IMR-90 (cell line): Measurements from ENCODE around the gene TOR2A. TPM values are rescaled to one million over a fixed set of nuclear protein-coding genes. Genes with fewer than 3 reads are reported as not detected.

Experiments used
- ATAC-seq: fragments of 200-7000 bp; cut with Tn5 transposase; 2 replicates; pipeline ENCODE4 v1.9.1; 2020; ENCODE audit warnings: low read depth, mild to moderate bottlenecking, moderate library complexity
- BruUV-seq: library from RNA; stranded (reverse); fragments of 400-500 nt; replicated peaks from 2 replicates; lab custom pipeline; 2021; lab: Mats Ljungman, UMichigan
- CTCF ChIA-PET: fragments of 300-600 bp; formaldehyde crosslinking; extraction: SDS; loops from one replicate; lab custom pipeline; 2021; ENCODE audit warnings: antibody characterized with exemption; lab: Yijun Ruan, JAX
- POLR2A ChIA-PET: fragments of 300-600 bp; sonication (Branson Sonifier 250); formaldehyde crosslinking; loops from one replicate; lab custom pipeline; 2022; ENCODE audit warnings: antibody characterized with exemption; ENCODE audit not compliant: unreplicated experiment; lab: Charles Lee
- DNase-seq: peaks from one replicate; pipeline ENCODE4 v3.0.0; 2013
- H2AFZ ChIP-seq: replicated peaks from 2 replicates; pipeline ENCODE3; 2013; ENCODE audit warnings: low read length, mild to moderate bottlenecking; ENCODE audit not compliant: poor library complexity
- H2AK5ac ChIP-seq: 2 replicates; pipeline ENCODE4 v1.6.1; 2013; ENCODE audit warnings: low read depth, low read length, inconsistent platforms
- H2AK9ac ChIP-seq: replicated peaks from 2 replicates; pipeline ENCODE3; 2013; ENCODE audit warnings: mild to moderate bottlenecking, low read depth, low read length, moderate library complexity; ENCODE audit not compliant: poor library complexity
- H2BK120ac ChIP-seq: 2 replicates; pipeline ENCODE4 v1.6.1; 2013; ENCODE audit warnings: low read depth, low read length, inconsistent platforms
- H2BK15ac ChIP-seq: 3 replicates; pipeline ENCODE4 v1.6.1; 2013; ENCODE audit warnings: low read depth, low read length, inconsistent platforms
- H2BK20ac ChIP-seq: 2 replicates; pipeline ENCODE4 v1.6.1; 2013; ENCODE audit warnings: low read depth, mild to moderate bottlenecking, inconsistent platforms, low read length, moderate library complexity
- H2BK5ac ChIP-seq: 2 replicates; pipeline ENCODE4 v1.6.1; 2013; ENCODE audit warnings: mild to moderate bottlenecking, low read depth, low read length, inconsistent platforms; ENCODE audit not compliant: poor library complexity, severe bottlenecking
- H3K14ac ChIP-seq: replicated peaks from 2 replicates; pipeline ENCODE4 v1.6.1; 2013; ENCODE audit warnings: low read depth, low read length, inconsistent platforms
- H3K18ac ChIP-seq: 2 replicates; pipeline ENCODE4 v1.6.1; 2013; ENCODE audit warnings: low read depth, low read length, control low read depth
- H3K23ac ChIP-seq: 2 replicates; pipeline ENCODE4 v1.6.1; 2013; ENCODE audit warnings: low read depth, low read length, inconsistent platforms
- H3K27ac ChIP-seq: 2 replicates; pipeline ENCODE4 v1.5.1; 2013; ENCODE audit warnings: mild to moderate bottlenecking, control low read depth, low read length; ENCODE audit not compliant: insufficient read depth
- H3K27me3 ChIP-seq: 2 replicates; pipeline ENCODE4 v1.6.1; 2013; ENCODE audit warnings: low read length; ENCODE audit not compliant: control insufficient read depth, insufficient read depth
- H3K36me3 ChIP-seq: 2 replicates; pipeline ENCODE4 v1.6.1; 2013; ENCODE audit warnings: low read length, mixed read lengths; ENCODE audit not compliant: control insufficient read depth, insufficient read depth
- H3K4ac ChIP-seq: 2 replicates; pipeline ENCODE4 v1.6.1; 2013; ENCODE audit warnings: low read depth, low read length, inconsistent platforms
- H3K4me1 ChIP-seq: 2 replicates; pipeline ENCODE4 v1.6.1; 2013; ENCODE audit warnings: low read length, mixed read lengths; ENCODE audit not compliant: control insufficient read depth, insufficient read depth
- H3K4me2 ChIP-seq: 2 replicates; pipeline ENCODE4 v1.6.1; 2013; ENCODE audit warnings: low read depth, mild to moderate bottlenecking, control low read depth, low read length, moderate library complexity
- H3K4me3 ChIP-seq: 2 replicates; pipeline ENCODE4 v1.5.1; 2013; ENCODE audit warnings: low read depth, mild to moderate bottlenecking, control low read depth, low read length, moderate library complexity; ENCODE audit not compliant: insufficient read depth
- H3K56ac ChIP-seq: 2 replicates; pipeline ENCODE4 v1.6.1; 2013; ENCODE audit warnings: low read length, inconsistent platforms; ENCODE audit not compliant: insufficient read depth; ENCODE audit errors: extremely low read depth
- H3K79me1 ChIP-seq, 2 experiments: 2 replicates each; pipeline ENCODE4 v1.6.1; 2013; ENCODE audit warnings: low read length in 2 of 2, inconsistent platforms in 1 of 2, low read depth in 1 of 2
- H3K9ac ChIP-seq: 2 replicates; pipeline ENCODE4 v1.6.1; 2013; ENCODE audit warnings: low read depth, low read length, control low read depth
- H3K9me1 ChIP-seq: 2 replicates; pipeline ENCODE4 v1.6.1; 2013; ENCODE audit warnings: low read length, inconsistent platforms; ENCODE audit not compliant: insufficient read depth
- H3K9me3 ChIP-seq: 2 replicates; pipeline ENCODE4 v1.6.1; 2013; ENCODE audit warnings: low read length; ENCODE audit not compliant: control insufficient read depth, insufficient read depth
- H4K20me1 ChIP-seq: 2 replicates; pipeline ENCODE4 v1.6.1; 2013; ENCODE audit warnings: low read length, inconsistent platforms; ENCODE audit not compliant: insufficient read depth
- H4K5ac ChIP-seq: 2 replicates; pipeline ENCODE4 v1.6.1; 2013; ENCODE audit warnings: mild to moderate bottlenecking, low read depth, low read length, control low read depth
- H4K8ac ChIP-seq, 2 experiments: 2 replicates each; pipeline ENCODE4 v1.6.1; 2013; ENCODE audit warnings: low read depth in 2 of 2, low read length in 2 of 2, control low read depth in 1 of 2, inconsistent platforms in 1 of 2
- H4K91ac ChIP-seq: 2 replicates; pipeline ENCODE4 v1.6.1; 2013; ENCODE audit warnings: low read depth, low read length, inconsistent platforms; ENCODE audit not compliant: insufficient read depth
- BHLHE40 ChIP-seq: fragments of 150-350 bp; IDR thresholded peaks from 2 replicates; pipeline ENCODE4 v1.6.1; 2016; ENCODE audit warnings: mild to moderate bottlenecking, low read depth, low read length
- CEBPB ChIP-seq: IDR thresholded peaks from 2 replicates; pipeline ENCODE4 v1.6.1; 2012; ENCODE audit warnings: low read depth, low read length, improper control_type of control experiment
- CHD1 ChIP-seq: IDR thresholded peaks from 2 replicates; pipeline ENCODE4 v1.6.1; 2012; ENCODE audit warnings: low read depth, low read length, improper control_type of control experiment
- FOS ChIP-seq: fragments of 150-350 bp; IDR thresholded peaks from 2 replicates; pipeline ENCODE4 v1.6.1; 2016; ENCODE audit warnings: low read depth, low read length
- MAFK ChIP-seq: IDR thresholded peaks from 2 replicates; pipeline ENCODE4 v1.6.1; 2012; ENCODE audit warnings: low read depth, low read length, improper control_type of control experiment
- MAZ ChIP-seq: IDR thresholded peaks from 2 replicates; pipeline ENCODE4 v1.6.1; 2012; ENCODE audit warnings: low read depth, mild to moderate bottlenecking, low read length, improper control_type of control experiment, moderate library complexity, borderline replicate concordance
- MXI1 ChIP-seq: IDR thresholded peaks from 2 replicates; pipeline ENCODE4 v1.6.1; 2012; ENCODE audit warnings: low read depth, mild to moderate bottlenecking, low read length, moderate library complexity, borderline replicate concordance
- NFE2L2 ChIP-seq: fragments of 150-350 bp; IDR thresholded peaks from 2 replicates; pipeline ENCODE4 v1.6.1; 2016; ENCODE audit warnings: low read depth, mild to moderate bottlenecking, low read length
- POLR2A ChIP-seq: IDR thresholded peaks from 2 replicates; pipeline ENCODE4 v1.6.1; 2012; ENCODE audit warnings: mild to moderate bottlenecking, low read depth, low read length
- RAD21 ChIP-seq: IDR thresholded peaks from 2 replicates; pipeline ENCODE4 v1.6.1; 2012; ENCODE audit warnings: low read length, improper control_type of control experiment
- RCOR1 ChIP-seq: IDR thresholded peaks from 2 replicates; pipeline ENCODE4 v1.6.1; 2012; ENCODE audit warnings: mild to moderate bottlenecking, low read length, improper control_type of control experiment; ENCODE audit not compliant: insufficient replicate concordance
- RFX5 ChIP-seq: IDR thresholded peaks from 2 replicates; pipeline ENCODE4 v1.8.0; 2012; ENCODE audit warnings: low read depth, mild to moderate bottlenecking, low read length, moderate library complexity
- SMC3 ChIP-seq: fragments of 150-350 bp; IDR thresholded peaks from 2 replicates; pipeline ENCODE4 v1.6.1; 2016; ENCODE audit warnings: low read depth, mild to moderate bottlenecking, antibody characterized with exemption, low read length, moderate library complexity
- WGBS, 2 experiments: methylation state at CpG; one replicate each; pipeline versions ENCODE4 v1.1.5 to v1.1.7; 2013; ENCODE audit warnings: missing lambda C conversion rate in 2 of 2; ENCODE audit not compliant: insufficient read length in 1 of 2; ENCODE audit errors: extremely low coverage in 2 of 2; 5-methylcytosine and 5-hydroxymethylcytosine counted together
- dilution Hi-C: fragments of 300-500 bp; cut with HindIII; formaldehyde crosslinking; loops from one replicate; pipeline ENCODE4 v1.14.3; 2018; ENCODE audit warnings: low sequenced_read_pairs; ENCODE audit not compliant: unreplicated experiment
- in situ Hi-C: fragments of 300-500 bp; cut with MboI; formaldehyde crosslinking; loops from 3 replicates; pipeline ENCODE4 v1.14.3; 2019; ENCODE audit warnings: low sequenced_read_pairs, inconsistent platforms, mixed read lengths
- intact Hi-C: fragments of 100-400 bp; cut with micrococcal nuclease; formaldehyde crosslinking; loops from 2 replicates; pipeline ENCODE4 v1.10.0; 2022
- polyA plus RNA-seq, 3 experiments: library from polyadenylated mRNA; depleted of rRNA; stranded (reverse); fragments of >200 nt; gene quantifications; 2 replicates each; pipeline ENCODE4 v1.2.3, GENCODE V29; 2012; ENCODE audit warnings: low replicate concordance in 1 of 3
- total RNA-seq: library from RNA; depleted of rRNA; stranded (reverse); fragments of >200 nt; gene quantifications from 2 replicates; pipeline ENCODE4 v1.2.3, GENCODE V29; 2012
- TF ChIP-seq, protein P1 (sequence below): conservative IDR thresholded peaks from 2 replicates; pipeline ENCODE4 v1.5.1; 2012; ENCODE audit warnings: mild to moderate bottlenecking, low read depth, low read length, improper control_type of control experiment
- TF ChIP-seq, protein P2 (sequence below): fragments of 150-350 bp; IDR thresholded peaks from 2 replicates; pipeline ENCODE4 v1.6.1; 2017; ENCODE audit warnings: mild to moderate bottlenecking, antibody characterized with exemption, low read length, low read depth
- TF ChIP-seq, protein P3 (sequence below): fragments of 150-350 bp; IDR thresholded peaks from 2 replicates; pipeline ENCODE4 v1.6.1; 2016; ENCODE audit warnings: low read depth, mild to moderate bottlenecking, low read length, moderate library complexity, borderline replicate concordance

Gene TOR2A
- total and polyA plus RNA-seq, 2 of the 4 experiments (the other 2 are of a cell fraction): 0.90 to 12.5 TPM

GRCh38 chr9:127703289-127703946, 31.7 kb downstream of the TOR2A start:
- no peak overlapping the region for H3K14ac ChIP-seq
- H3K56ac ChIP-seq: no peak overlapping the region
- H3K23ac ChIP-seq: no peak overlapping the region
- H2BK20ac ChIP-seq: no peak overlapping the region
- CTCF ChIA-PET: interaction anchor here (1.5 kb wide), 1 partner anchor 31 kb away, joined by 5 read pairs; the partner anchor contains the start of gene TOR2A
- no peak overlapping the region for H2BK5ac ChIP-seq
- no peaks in the 10 kb centered on the region; the same call in none of the 2 replicates for H3K9me1 ChIP-seq
- H2BK15ac ChIP-seq: no peak overlapping the region
- no peaks in the 10 kb centered on the region for H3K9me3 ChIP-seq
- no peaks in the 10 kb centered on the region for H3K36me3 ChIP-seq
- intact Hi-C loops (no loop called here), in situ Hi-C loops (no loop called here), dilution Hi-C loops (no loop called here)
- H3K27me3 ChIP-seq: no peaks in the 10 kb centered on the region; the same call in 1 of the 2 replicates
- BruUV-seq: no TSS peak
- H3K9ac ChIP-seq: no peak overlapping the region
- POLR2A ChIA-PET: no interaction called here
- H4K20me1 ChIP-seq: no peaks in the 10 kb centered on the region
- WGBS, 2 experiments: 50% methylated on average over 1 of the region's 9 CpGs; no CpG with 5 or more reads in 1 of the 2 experiments
- no peak overlapping the region for H4K8ac ChIP-seq
- no peak overlapping the region for H2AK9ac ChIP-seq
- H3K4me1 ChIP-seq: no peaks in the 10 kb centered on the region
- no peak overlapping the region for H3K27ac ChIP-seq
- ATAC-seq (no peak), DNase-seq (no peak)
- no peak overlapping the region for H3K4ac ChIP-seq
- no peak overlapping the region for H3K4me3 ChIP-seq
- no peak overlapping the region for H3K4me2 ChIP-seq
- H2BK120ac ChIP-seq: no peak overlapping the region
- no peak overlapping the region for H3K18ac ChIP-seq
- no peak overlapping the region for H2AK5ac ChIP-seq
- H4K91ac ChIP-seq: no peak overlapping the region
- no peak overlapping the region for H4K5ac ChIP-seq
- no peak overlapping the region for H2AFZ ChIP-seq
- no peak for TF ChIP-seq POLR2A
- no peak for TF ChIP-seq MXI1
- no peak for TF ChIP-seq MAFK
- no peak for TF ChIP-seq MAZ
- TF ChIP-seq, protein P1, sequence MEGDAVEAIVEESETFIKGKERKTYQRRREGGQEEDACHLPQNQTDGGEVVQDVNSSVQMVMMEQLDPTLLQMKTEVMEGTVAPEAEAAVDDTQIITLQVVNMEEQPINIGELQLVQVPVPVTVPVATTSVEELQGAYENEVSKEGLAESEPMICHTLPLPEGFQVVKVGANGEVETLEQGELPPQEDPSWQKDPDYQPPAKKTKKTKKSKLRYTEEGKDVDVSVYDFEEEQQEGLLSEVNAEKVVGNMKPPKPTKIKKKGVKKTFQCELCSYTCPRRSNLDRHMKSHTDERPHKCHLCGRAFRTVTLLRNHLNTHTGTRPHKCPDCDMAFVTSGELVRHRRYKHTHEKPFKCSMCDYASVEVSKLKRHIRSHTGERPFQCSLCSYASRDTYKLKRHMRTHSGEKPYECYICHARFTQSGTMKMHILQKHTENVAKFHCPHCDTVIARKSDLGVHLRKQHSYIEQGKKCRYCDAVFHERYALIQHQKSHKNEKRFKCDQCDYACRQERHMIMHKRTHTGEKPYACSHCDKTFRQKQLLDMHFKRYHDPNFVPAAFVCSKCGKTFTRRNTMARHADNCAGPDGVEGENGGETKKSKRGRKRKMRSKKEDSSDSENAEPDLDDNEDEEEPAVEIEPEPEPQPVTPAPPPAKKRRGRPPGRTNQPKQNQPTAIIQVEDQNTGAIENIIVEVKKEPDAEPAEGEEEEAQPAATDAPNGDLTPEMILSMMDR: no peak
- no peak for TF ChIP-seq SMC3
- TF ChIP-seq CEBPB: no peak
- TF ChIP-seq CHD1: no peak
- TF ChIP-seq NFE2L2: no peak
- TF ChIP-seq RCOR1: no peak
- TF ChIP-seq, protein P2, sequence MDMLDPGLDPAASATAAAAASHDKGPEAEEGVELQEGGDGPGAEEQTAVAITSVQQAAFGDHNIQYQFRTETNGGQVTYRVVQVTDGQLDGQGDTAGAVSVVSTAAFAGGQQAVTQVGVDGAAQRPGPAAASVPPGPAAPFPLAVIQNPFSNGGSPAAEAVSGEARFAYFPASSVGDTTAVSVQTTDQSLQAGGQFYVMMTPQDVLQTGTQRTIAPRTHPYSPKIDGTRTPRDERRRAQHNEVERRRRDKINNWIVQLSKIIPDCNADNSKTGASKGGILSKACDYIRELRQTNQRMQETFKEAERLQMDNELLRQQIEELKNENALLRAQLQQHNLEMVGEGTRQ: no peak
- TF ChIP-seq RFX5: no peak
- TF ChIP-seq RAD21: no peak
- no peak for TF ChIP-seq BHLHE40
- TF ChIP-seq FOS: no peak
- TF ChIP-seq, protein P3, sequence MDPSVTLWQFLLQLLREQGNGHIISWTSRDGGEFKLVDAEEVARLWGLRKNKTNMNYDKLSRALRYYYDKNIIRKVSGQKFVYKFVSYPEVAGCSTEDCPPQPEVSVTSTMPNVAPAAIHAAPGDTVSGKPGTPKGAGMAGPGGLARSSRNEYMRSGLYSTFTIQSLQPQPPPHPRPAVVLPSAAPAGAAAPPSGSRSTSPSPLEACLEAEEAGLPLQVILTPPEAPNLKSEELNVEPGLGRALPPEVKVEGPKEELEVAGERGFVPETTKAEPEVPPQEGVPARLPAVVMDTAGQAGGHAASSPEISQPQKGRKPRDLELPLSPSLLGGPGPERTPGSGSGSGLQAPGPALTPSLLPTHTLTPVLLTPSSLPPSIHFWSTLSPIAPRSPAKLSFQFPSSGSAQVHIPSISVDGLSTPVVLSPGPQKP: no peak
- H3K79me1 ChIP-seq: no peaks in the 10 kb centered on the region
